Nucleus accumbens (tissue), 56 donors: Measurements from ENCODE around the gene ALG13.
"Not testable (repeated sequence)": the region's sequence is repeated elsewhere in the genome, so short reads cannot be mapped to it uniquely, and the experiment has no call there.

Source experiments
- DNase-seq, 56 donors: peaks; one replicate each; lab custom pipeline; 2025; lab: John Stamatoyannopoulos, UW

ALG13 gene

DNA sequence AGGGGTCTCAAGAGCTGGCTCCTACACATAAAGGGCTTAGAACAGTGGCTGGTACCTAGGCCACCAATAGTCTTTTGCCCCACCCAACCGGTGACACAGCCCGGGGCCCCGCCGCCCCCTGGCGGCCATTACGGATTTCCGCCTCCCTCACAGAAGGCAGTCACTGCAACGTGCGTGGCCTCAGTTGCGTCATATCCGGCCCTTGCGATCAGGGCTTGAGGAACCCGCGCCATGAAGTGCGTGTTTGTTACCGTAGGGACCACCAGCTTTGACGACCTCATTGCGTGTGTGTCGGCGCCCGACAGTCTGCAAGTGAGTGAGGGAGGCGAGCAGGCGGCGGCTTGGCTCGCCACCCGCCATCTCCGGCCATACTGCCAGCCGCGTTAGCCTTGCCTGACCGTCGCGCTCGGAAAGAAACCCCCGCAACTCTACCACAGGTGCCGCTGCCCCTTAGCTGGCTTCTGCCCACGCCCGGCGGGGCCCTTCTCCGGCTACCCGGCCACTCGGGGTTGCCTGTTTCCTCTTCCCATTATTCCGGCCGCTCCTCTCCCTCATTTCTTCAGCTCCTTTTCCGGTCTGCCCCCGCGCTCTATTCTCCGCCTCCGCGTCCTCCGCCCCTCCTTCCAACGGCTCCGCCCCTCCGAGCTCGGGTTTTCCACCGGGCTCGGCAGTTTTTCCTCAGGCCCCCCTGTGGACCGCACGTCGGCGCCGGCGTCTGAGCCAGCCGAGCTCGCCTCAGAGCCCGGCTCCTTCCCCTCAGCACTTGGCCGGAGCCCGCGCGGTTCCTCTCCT is at the start of gene ALG13:
TSS of gene ALG13 (plus strand) at position 183 of the 792 bp plus-strand sequence. CDS start at position 232, 49 bp downstream.
- peak; percentile 2 to 91 (median 72) for DNase-seq

DNA sequence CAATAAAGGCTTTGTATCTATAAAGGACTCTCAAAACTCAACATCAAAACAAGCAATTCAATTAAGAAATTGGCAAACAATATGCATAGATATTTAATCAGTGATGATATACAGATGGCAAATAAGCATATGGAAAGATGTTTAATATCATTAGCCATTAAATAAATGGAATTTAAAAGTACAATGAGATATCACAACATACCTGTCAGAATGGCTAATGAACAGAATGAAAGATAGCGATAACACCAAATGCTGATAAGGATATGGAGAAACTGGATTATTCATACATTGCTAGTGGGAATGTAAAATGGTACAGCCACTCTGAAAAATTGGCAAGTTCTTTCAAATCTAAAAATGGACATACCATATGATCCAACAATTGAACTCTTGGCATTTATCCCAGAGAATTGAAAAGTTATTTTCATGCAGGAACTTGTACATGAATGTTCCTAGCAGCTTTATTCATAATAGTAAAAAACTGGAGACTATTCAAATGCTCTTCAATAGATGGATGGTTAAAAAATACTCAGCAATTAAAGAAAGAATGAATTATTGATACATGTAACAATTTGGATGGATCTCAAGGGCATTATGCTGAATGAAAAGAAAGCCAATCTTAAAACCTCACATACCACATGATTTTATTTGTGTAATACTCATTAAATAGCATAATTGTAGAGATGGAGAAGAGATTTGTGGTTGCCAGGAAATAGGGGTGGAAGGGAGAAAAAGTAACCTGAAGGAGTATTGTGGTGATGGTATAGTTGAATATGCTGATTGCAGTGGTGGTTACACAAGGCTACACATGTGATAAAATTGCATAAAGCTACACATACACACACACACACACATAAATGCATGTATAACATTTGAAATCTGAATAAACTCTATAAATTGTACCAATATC is 45.9 kb upstream of the ALG13 start:
- no peak for DNase-seq

DNA sequence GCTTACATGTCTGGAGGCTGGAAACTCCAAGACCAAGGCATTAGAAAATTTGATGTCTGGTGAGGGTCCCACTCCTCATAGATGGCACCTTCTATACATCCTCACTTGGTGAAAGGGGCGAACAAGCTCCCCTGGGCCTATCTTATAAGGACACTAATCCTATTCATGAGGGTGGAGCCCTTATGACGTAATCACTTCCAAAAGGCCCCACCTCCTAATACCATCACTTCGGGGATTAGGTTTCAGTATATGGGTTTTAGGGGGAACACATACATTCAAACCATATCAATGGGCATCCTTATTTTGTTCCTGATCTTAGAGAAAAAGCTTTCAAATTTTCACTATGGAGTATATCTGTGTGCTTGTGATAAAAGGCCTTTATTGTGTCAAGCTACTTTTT is 39.0 kb upstream of the ALG13 start:
- no peak for DNase-seq

DNA sequence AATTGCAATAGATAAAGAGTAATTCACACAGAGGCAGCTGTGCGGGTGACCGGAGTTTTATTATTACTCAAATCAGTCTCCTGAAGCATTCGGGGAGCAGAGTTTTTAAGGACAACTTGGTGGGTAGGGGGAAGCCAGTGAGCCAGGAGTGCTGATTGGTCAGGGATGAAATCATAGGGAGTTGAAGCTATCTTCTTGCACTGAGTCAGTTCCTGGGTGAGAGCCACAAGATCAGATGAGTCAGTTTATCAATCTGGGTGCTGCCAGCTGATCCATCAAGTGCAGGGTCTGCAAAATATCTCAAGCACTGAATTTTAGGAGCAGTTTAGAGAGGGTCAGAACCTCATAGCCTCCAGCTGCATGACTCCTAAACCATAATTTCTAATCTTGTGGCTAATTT is 35.8 kb upstream of the ALG13 start:
- DNase-seq: not testable (repeated sequence)

DNA sequence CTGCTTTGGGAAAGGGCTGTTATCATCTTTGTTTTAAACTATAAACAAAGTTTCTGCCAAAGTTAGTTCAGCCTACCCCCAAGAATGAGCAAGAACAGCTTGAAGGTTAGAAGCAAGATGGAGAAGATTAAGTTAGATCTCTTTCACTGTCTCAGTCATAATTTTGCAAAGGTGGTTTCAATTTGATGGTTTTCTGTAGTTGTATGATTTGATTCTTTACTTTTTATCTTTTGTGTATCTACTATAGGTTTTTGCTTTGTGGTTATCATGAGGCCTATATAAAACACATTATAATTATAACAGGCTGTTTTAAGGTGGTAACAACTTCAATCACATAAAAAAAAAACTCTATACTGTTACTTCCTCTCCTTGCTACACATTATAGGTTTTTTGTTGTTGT is 35.4 kb upstream of the ALG13 start:
- DNase-seq: no peak

DNA sequence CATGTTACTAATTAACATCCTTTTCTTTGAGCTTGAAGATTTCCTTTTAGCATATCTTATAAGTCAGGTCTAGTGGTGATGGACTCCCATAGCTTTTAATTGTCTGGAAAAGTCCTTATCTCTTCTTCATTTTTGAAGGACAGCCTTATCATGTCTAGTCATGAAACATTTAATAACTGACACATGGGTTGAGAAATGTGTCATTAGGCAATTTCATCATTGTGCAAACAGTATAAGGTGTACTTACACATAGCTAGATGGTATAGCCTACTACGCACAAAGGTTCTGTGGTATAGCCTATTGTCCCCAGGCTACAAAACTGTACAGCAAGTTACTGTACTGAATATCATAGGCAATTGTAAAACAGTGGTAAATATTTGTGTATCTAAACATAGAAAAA is 34.5 kb upstream of the ALG13 start:
- DNase-seq: no peak

DNA sequence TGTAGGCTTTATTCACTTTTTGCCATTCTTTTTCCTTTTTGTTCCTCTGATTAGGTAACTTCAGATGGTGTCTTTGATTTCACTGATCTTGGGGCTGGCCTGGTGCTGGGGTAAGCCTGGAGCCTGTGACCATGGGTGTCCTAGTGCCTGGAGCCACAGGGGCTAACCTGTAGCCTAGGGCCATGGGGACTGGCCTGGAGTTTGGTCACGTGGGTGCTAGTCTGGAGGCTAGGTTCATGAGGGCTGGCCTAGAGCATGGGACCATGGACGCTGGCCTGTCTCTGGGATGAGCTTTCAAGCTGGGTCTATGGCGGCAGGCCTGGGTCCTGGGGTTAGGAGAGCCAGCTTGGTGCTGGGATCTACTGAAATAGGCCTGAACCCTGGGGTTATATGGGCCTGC is 32.2 kb upstream of the ALG13 start:
- no peak for DNase-seq

DNA sequence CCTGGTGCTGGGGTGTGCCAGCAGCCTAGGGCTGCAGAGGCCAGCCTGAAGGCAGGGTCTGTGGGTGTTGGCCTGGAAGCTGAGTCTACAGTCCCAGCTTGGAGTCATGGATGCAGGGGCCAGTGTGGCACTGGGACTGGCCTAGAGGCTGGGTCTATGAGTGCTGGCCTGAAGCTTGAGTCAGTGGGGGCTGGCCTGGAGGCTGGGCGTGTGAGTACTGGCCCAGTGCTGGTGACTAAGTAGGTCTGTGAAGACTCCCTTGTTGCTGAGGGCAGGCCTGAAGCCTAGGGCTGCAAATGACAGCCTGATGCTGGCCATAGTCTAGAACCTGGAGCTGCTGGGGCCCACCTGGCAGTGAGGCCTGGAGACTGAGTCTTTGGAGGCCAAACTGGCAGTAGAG is 31.3 kb upstream of the ALG13 start:
- no peak for DNase-seq

DNA sequence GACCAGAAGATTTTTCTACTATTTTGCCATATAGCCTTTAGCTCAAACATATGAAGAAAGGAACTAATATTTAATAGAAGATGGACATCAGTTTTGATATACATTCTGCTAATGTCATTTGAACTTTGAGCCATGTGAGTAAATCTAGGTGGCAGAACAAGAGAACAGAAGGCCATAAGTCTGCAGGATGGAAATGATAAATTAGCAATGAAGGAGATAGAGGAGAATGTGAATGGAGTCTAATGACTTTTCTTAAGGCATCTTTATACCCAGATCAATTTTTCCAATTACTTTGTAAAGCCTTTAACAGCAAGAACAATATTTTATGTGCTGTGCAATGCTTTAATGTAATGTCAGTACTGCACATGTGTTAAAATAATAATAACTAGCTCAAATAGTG is 30.1 kb upstream of the ALG13 start:
- DNase-seq: no peak

DNA sequence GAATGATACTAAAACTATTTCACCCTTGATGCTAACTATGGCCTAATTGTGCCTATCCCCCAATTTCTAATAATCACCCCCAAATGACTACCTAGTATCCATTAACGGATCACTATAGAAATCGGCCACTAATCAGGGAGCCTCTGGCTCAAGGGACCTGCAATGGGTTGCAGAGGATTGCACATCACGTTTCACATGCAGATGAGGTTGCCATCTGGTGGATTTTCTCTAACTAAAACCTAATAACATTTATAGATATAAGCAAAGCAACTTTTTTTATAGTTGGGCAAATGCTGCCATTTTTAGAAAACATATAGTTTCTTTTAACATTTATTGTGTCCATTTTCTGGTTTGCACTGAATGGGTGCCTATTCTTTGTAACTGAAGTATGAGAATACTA is 28.3 kb upstream of the ALG13 start:
- no peak for DNase-seq

DNA sequence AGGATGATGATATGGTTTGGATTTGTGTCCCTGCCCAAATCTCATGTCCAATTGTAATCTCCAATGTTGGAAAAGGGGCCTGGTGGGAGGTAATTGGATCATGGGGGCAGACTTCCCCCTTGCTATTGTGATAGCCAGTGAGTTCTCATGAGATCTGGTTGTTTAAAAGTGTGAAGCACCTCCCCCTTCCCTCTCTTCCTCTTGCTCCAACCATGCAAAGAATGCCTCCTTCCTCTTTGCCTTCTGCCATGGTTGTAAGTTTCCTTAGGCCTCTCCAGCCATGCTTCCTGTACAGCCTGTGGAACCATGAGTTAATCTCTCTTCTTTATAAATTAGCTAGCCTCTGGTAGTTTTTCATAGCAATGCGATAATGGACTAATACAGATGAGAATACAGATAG is 19.7 kb upstream of the ALG13 start:
- no peak for DNase-seq

DNA sequence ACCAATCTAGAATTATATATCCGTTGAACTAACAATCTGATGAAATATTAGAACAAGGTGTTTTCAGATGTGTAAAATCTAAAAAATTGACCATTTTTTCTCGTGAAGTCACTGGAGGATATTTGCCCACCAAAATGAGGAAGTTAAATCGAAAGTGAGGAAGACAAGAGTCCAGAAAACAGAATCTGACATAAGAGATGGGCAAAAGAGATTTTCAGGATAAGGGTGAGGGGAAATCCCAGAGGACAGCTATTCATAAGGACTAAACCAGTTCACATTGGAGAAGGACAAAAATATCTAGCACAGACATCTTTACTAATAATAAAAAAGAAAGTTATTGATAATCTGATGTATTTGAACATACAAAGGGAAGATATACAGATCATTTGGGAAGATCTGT is 18.7 kb upstream of the ALG13 start:
- no peak for DNase-seq

DNA sequence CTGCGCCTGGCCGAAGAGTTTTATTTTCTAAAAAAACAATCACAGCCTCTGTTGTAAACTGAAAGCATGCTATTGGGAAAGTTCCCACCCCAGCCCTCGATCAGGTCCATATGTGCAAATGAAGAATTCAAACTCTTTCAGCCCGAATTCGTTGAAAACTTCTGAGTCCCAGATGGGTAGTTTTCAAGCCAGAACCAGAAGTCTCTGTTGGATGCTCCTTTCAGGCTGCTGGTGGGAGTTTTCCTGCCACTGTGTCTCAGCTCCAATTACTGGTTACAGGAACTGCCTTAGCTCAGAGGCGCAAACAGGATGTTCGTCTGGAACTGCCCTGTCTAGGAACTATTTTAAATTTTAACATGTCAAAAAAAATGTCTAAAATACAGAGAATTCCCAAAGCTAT is 9.3 kb upstream of the ALG13 start:
- no peak for DNase-seq

DNA sequence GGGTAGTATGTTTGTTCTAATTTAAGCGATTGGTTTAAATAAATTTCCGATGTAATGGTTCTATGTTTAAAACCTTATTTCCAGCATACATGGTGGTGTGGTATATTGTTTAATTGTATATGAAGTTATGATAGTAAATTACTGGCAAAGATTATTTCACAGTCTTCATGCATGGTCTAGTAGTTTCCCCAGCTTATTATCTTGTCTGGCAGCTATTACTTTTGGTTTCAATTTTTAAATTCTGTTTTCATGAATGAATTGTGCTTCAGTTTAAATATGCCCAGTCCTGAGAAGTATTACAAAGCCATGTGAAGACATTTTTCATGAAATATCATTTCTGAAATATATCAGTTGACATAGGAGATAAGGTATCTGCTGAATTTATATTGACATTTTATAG is 6.3 kb downstream of the ALG13 start:
- DNase-seq: no peak

DNA sequence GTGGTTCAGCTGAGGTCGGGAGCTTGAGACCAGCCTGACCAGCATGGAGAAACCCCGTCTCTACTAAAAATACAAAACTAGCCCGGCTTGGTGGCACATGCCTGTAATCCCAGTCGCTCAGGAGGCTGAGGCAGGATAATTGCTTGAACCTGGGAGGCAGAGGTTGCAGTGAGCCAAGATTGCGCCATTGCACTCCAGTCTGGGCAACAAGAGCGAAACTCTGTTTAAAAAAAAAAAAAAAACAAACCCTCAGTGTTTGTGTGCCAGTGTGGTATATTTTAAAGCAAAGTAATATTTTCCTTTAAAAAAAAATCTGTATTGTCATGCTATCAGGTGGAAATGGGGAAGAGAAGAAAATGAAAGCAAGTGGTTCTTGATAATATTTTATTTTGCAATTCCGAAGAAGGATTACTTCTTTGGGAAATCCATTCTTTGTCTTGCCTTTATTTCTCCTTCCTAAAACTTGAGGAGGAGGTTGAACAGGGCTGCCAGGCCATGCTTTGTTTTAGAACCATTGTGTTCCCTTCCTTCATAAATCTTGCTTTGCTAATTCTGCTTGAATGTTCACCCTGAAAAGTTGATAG is 14.4 kb downstream of the ALG13 start:
- no peak for DNase-seq

DNA sequence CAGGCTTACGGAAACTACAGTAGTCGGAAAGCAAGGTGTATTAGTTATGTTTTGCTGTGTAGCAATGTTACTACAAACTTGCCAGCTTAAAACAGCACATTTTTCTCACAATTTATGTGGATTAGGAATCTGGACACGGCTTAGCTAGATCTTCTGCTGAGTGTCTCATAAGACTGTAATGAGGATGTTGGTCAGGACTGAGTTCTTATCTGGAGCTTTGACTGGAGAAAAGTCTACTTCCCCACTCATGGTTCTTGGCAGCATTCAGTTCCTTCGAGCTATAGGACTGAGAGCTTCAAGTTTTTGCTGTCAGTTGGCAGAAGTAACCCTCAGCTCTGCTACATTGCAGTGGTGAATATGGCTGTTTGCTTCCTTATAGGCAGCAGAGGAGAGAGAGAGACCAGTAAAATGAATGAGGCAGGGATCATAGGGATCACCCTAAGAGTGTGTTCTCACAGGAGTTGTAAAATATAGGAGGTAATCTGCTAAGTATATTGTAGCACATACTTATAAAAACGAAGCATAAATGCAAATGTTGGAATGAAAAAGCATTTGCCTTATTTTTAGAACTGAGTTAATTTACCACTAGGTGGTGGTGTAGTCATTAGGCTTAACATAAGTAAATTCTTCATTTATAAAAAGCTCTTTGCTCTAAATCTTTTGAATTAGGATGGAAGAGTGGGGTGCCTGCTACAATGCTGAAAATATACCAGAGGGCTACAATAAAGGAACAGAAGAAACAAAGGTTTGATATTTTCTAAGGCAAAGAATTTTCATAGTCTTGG is 38.6 kb downstream of the ALG13 start:
- no peak for DNase-seq

DNA sequence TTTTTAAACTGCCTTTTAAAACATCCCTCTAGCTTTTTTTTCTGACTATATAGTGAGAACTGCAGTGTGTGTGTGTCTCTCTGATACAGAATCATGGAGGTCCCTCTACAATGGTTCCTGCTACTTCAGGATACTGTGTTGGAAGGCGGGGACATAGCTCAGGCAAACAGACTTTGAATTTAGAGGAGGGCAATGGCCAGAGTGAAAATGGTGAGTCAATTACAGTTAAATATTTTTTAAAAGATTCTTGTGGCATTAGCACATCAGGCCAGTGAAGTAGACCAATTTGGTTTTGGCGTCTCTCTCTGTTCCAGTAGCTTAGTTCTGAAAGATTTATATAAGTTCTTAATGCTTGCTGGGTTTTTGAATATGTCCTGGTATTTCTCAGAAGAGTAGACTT is 47.1 kb downstream of the ALG13 start:
- DNase-seq: no peak

DNA sequence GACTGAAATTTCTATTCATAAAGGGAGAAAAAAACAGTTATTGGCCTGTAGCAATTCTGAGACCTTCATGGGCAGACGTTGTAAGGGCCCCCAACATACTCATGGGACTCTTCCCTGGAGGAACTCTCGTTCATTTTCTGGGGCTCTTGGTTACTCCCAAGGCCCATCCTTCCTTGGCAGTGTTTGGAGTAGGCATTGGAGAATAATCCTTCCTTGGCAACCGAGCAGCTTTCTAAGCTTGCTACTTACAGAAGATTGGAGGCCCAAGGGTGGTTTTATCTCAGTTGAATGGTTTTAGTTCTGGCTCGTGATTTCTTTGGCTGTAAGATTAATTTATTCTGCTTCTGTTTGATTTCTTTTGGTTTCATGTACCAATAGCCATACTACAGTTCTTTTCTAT is 50.4 kb downstream of the ALG13 start:
- no peak for DNase-seq

DNA sequence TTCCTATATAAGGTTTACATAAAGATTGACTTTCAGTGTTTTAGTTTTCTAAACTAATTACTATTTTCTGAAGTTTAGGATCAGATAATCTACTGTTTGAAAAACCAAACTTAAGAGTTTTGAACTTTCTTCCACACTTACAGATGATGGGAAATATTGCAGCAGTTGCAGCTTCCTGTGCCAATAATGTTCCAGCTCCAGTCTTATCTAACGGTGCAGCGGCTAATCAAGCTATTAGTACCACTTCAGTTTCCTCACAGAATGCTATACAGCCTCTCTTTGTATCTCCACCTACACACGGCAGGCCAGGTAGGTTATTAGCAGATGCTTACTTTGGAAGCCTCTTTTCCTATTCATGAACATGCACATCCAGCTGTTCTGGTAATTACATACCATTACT is 55.6 kb downstream of the ALG13 start:
- DNase-seq: no peak

DNA sequence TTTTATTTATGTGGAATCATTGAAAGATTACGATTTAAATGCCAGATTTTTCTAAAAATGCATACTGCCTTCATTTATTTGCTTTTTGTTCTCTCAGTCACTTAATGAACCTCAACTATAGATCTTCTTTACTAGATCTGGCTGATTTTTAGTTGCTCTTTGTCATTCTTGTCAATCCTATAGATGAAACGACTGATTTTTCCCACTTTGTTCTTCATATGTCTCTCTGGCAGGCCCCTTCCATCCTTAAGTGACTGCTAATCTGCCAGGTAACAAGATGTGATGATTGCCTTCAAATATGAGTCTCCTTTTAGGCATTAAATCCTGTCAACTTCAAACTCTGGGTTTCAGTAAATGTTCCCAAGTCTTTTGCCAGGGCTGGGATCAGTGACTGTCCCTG is 61.0 kb downstream of the ALG13 start:
- DNase-seq: no peak

DNA sequence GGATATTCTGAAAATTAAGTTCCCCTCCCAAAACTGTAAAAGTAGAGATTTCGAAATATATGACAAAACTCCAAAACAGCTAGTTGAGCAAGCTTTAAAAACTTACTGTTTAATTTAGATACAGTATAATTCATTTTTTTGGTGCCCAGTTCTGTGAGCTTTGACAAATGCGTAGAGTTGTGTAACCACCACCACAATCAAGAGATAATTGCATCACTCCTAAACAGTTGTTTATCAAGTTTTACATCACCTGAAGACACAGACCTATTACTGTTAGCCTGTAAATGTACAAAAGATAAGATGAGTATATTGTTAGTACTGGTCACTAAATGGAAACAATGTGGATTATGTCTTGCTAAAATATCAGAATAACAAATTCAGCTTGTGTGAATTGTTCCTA is 62.3 kb downstream of the ALG13 start:
- no peak for DNase-seq
